GM21619 (cell line): Measurements from ENCODE around the gene SMIM41.
"Not testable (repeated sequence)": the region's sequence is repeated elsewhere in the genome, so short reads cannot be mapped to it uniquely, and the experiment has no call there.

Experiments used
- ATAC-seq: cut with Tn5 transposase; IDR thresholded peaks from one replicate; pipeline ENCODE4 v1.9.1; 2021; ENCODE audit not compliant: unreplicated experiment

The SMIM41 gene

GRCh38 chr12:52084491-52085231, 5.2 kb downstream of the SMIM41 start:
- no peak for ATAC-seq

- no peak for ATAC-seq
Observed at GRCh38 chr12:52085682-52086180, 6.2 kb downstream of the SMIM41 start.

- ATAC-seq: no peak
Observed at GRCh38 chr12:52086366-52086765, 6.9 kb downstream of the SMIM41 start.

- ATAC-seq: no peak
Observed at GRCh38 chr12:52086944-52087835, 7.7 kb downstream of the SMIM41 start.

- peak; percentile 77 for ATAC-seq
Observed at GRCh38 chr12:52087961-52088820, 8.7 kb downstream of the SMIM41 start.

GRCh38 chr12:52089491-52089890, 10.0 kb downstream of the SMIM41 start:
- ATAC-seq: no peak

GRCh38 chr12:52090291-52090690, 10.8 kb downstream of the SMIM41 start:
- no peak for ATAC-seq

GRCh38 chr12:52091061-52091460, 11.6 kb downstream of the SMIM41 start:
- no peak for ATAC-seq

- ATAC-seq: no peak
Observed at GRCh38 chr12:52091869-52092268, 12.4 kb downstream of the SMIM41 start.

- ATAC-seq: no peak
Observed at GRCh38 chr12:52093346-52093745, 13.8 kb downstream of the SMIM41 start.

GRCh38 chr12:52096332-52097044, 17.0 kb downstream of the SMIM41 start:
- no peak for ATAC-seq

- ATAC-seq: no peak
Observed at GRCh38 chr12:52097045-52097666, 17.7 kb downstream of the SMIM41 start.

- not testable (repeated sequence) for ATAC-seq
Observed at GRCh38 chr12:52104431-52105089, 25.1 kb downstream of the SMIM41 start.

- not testable (repeated sequence) for ATAC-seq
Observed at GRCh38 chr12:52116222-52117125, 37.0 kb downstream of the SMIM41 start.

GRCh38 chr12:52117806-52118475, 38.4 kb downstream of the SMIM41 start:
- not testable (repeated sequence) for ATAC-seq

GRCh38 chr12:52119398-52120254, 40.1 kb downstream of the SMIM41 start:
- ATAC-seq: no peak
